IPS-NIHi11 (cell line): ENCODE data around the gene YPEL1.
"Not testable (repeated sequence)": the region's sequence is repeated elsewhere in the genome, so short reads cannot be mapped to it uniquely, and the experiment has no call there.

Source experiments
- DNase-seq: peaks from one replicate; pipeline ENCODE4 v3.0.0; 2012; ENCODE audit warnings: mixed read lengths, low spot score

Gene YPEL1

GRCh38 chr22:21721195-21721852, 14.3 kb downstream of the YPEL1 start:
- not testable (repeated sequence) for DNase-seq

- DNase-seq: not testable (repeated sequence)
Observed at GRCh38 chr22:21720191-21720859, 15.3 kb downstream of the YPEL1 start.

DNA sequence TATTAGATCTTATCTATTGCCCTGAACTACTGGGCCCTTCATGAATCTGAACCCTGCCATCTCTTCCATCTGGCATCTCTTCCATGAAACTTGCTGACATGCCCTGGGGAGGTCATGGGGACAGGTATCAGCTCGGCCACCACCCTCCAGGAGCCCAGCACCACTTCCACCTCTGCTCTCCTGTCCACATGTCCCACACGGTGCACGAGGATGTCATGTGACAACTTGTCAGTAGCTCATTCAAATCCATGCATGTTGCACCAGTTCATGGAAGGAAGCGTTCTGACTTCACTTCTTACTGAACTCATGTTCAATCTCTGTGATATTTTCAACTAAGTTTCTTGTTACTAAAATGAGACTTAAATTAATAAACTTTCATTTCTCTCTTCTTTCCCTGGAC, 16.6 kb downstream of the YPEL1 start:
- no peak for DNase-seq

DNA sequence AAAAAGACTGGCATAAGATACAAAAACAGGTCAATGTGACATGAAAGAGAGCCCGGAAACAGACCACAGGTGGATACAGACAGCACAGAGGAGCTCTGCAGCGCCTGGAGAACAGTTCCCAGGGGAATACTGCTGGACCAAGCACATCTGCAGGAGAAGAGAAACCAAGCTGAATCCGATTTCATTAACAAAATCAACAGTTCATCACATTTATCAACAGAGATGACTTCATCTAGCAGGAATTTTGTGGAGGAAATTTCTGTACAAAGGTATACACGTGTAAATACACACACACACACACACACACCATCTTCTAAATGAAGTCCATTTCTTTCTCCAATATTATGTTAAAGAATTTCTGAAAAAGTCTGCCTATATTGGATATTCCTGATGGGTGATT, 17.1 kb downstream of the YPEL1 start:
- DNase-seq: no peak

DNA sequence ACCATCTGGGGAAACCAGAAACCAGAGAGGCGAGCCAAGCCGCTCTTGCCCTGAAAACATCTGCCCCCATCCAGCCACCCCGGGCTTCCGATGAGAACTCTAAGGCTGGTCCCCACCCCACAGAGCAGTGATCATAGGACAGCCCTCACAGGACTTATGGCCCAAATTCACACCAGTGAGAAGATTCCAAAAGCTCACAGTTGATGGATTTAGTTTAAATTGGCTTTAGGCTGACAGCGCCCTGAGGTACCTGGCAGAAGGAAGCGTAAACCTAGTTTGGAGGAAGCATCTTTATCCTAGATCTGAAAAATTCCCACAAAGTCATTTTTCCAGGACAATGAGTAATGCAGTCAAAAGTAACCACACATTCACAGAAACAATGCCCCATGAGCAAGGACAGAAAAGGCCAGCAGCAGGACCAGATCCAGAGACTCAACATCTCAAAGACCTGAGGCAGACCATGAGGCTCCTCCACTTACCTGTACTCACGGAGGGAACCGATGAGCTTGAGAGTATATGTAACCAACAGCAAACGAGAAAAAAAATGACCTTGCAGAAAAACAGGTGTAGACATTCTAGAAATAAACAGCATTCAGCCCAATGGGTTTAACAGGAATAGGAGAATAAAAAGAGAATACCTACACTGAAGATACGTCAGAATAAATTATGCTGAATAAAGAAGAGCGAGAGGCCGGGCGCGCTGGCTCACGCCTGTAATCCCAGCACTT, 19.0 kb downstream of the YPEL1 start:
- DNase-seq: not testable (repeated sequence)

DNA sequence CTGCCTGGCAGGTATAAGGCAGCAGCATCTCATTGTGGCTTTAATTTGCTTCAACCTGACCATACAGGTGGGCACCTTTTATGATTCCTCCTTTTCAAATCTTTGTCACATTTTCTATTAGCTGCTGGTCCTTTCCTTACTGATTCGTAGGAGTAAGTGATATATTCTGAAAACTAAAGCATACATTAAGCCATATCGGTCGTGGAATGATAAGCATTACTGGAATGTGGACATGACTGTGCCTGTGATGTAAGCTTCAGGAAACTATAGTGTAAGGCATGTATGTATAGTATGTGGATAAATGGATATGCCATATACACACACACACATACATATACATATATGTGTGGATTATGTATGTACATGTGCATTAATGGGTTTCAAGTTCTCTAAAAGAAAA, 20.8 kb downstream of the YPEL1 start:
- no peak for DNase-seq

GRCh38 chr22:21714059-21714770, 21.4 kb downstream of the YPEL1 start:
- DNase-seq: no peak

GRCh38 chr22:21713428-21714058, 22.1 kb downstream of the YPEL1 start:
- no peak for DNase-seq

- peak; percentile 79 for DNase-seq
Observed at GRCh38 chr22:21712751-21713427, 22.7 kb downstream of the YPEL1 start.

DNA sequence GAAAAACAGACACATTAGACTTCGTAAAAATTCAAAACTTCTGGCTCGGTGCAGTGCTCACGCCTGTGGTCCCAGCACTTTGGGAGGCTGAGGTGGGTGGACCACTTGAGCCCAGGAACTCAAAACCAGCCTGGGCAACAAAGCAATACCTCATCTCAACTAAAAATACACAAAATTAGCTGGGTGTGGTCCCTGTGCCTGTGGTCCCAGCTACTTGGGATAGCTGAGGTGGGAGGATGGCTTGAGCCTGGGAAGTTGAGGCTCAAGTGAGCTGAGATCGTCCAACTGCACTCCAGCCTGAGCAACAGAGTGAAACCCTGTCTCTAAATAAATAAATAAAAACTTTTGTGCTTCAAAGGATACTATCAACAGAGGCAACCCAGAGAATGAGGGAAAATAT, 23.7 kb downstream of the YPEL1 start:
- DNase-seq: no peak

DNA sequence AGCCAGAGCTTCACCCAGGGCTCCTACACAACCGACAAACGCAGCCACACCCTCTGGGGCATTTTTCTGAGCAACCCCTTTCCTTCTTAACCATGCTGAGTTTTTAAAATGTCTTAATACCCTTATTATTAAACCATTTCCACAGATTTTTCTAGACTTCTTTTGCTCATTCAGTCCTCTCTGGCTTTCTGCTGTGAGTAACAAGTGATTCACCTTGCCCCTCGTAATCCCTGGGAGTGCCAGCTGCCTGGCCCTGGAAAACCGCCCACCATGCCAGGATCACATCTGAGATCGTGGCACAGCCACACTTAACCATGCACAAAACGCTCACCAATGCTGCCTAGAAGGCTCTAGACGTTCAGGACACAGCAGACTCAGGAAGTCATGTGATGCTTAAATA, 25.4 kb downstream of the YPEL1 start:
- no peak for DNase-seq

DNA sequence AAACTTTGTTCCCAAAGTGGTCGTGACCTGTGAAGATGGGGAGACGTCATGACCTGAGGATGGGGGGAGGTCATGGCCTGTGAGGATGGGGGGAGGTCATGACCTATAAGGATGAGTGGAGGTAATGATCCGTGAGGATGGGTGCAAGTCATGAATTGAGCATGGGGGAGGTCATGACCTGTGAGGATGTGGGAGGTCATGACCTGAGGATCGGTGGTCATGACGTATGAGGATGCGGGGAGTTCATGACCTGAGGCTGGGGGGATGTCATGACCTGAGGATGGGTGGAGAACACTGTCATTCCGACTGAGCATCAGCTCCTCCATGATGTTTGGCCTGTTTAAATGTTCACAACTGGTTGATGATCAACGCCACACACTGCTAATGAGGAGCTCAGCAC, 25.9 kb downstream of the YPEL1 start:
- DNase-seq: no peak

DNA sequence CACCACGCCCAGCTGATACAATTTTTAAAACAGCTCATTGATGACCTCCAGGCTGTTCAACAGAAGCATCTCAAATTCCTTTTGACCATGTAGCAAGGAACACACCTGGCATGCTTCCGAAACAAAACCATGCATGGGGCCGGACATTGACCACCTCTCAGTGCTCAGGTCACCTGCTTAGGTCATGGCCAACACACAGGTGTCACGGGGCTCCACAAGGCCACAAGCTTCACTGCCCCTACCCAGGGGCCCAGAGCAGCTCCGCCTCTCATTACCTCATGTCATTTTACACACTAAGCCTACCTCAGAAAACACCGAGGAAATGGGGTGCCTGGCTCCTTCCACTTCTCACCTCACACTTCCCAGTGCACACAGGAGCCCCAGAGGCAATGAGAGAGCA, 26.6 kb downstream of the YPEL1 start:
- no peak for DNase-seq

DNA sequence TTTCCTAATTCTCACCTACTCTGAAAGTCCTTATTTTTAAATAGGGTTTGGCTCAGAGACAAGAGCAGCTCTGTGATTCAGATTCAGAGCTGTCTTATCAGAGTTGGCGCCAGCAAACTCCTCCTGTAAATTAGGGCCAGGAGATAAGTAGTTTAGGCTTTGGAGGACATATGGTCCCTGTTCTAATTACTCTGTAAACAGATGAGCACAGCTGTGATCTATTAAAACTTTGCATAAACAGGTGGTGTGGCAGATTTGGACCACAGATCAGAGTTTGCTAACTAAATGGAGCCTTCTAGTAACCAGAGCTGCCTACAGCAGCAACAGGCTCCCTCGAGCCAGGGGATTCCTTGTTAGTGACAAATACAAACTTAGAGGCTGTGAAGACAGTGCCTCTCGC, 27.9 kb downstream of the YPEL1 start:
- no peak for DNase-seq

DNA sequence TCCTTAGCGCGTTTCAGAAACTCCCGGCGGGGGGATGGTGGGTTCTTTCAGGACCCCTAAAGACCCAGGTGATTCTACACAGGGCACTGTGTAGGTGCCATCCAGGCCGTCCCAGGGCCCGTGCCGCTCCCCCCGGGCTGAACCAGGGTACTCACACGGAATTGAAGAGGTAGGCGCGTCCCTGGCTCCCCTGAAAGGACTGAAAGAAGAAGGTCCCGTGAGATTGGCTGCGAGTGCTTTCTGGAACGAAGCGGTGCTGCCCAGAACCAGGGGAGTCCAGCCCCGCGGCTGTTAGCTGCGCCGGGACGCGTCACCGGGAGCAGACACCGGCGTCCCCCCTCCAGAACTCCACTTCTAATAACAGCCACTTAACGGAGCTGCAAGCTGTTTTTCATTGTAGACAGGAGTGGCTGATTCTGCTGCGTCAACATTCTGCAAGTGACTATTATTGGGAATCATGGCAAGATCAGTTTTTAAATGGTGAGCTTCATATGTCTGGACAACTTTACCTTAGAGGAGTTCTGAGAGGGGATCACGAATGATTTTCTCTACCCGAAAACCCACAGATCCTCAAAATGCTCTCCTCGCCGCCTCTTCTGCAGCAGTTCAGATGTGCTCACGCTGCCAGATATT, 31.8 kb downstream of the YPEL1 start:
- DNase-seq: no peak

GRCh38 chr22:21702700-21703683, 32.6 kb downstream of the YPEL1 start:
- no peak for DNase-seq

DNA sequence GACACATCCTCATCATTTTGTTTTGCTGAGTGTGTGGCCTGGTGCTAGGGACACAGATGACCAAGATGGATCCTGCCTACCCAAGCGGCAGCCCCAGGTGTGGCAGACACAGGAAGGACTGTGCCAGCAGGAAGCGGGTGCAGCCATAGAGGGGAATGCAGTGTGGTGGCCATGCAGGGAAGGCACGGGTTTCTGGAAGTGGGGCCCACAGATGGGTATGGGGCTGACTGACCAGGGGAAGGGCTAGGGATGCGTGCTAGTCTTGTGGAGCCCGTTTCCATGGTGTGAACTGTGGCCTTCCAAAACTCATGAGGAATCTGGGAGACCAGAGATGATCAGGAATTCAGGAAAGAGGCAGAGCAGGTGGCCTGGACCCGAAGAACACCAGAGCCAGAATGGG, 33.5 kb downstream of the YPEL1 start:
- DNase-seq: no peak

DNA sequence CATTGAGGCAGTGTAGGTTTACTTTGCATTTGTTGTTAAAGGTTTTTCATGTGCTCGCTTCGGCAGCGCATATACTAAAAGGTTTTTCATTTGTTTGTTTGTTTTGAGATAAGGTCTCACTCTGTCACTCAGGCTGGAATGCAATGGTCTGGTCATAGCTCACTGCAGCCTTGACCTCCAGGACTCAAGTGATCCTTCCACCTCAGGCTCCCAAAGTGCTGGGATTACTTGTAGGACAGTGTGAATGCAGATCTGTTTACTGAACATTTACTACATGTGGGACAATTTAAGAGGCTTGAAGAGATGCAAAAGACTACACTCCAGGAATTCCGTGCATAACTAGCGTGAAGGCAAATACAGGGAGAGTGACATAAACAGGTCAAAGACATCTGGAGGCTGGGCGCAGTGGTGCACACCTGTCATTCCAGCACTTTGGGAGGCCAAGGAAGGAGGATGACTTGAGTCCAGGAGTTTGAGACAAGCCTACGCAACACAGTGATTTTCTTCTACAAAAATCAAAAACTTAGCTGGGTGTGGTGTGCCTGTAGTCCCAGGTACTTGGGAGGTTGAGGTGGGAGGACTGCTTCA, 34.1 kb downstream of the YPEL1 start:
- DNase-seq: no peak

DNA sequence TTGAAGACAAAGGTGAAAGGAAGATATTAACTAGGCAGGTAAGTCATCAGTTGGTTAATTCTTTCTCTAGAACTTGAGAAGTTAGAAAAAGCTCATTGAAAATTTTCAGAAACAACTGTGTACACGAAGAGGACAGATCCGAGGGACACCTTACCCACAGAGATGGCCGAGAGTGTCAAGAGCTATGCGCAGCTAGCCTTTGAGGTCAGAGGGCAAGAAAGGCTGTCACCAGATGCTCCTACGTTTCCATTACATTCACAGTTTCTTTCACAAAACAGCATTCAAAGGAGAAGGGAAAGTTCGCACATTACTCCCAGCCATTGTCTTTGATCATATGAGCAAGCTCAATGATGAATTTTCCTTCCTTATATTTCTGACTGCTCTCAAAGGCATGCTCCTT, 34.8 kb downstream of the YPEL1 start:
- no peak for DNase-seq

- DNase-seq: no peak
Observed at GRCh38 chr22:21699643-21700042, 36.0 kb downstream of the YPEL1 start.
